OCI-LY7 (cell line): ENCODE measurements around the gene RNF13.
"Not testable (repeated sequence)": the region's sequence is repeated elsewhere in the genome, so short reads cannot be mapped to it uniquely, and the experiment has no call there.

Source experiments
- CTCF ChIP-seq: fragments of 200-600 bp; sonication (generic); conservative IDR thresholded peaks from 2 replicates; pipeline ENCODE4 v1.5.1; 2014; ENCODE audit warnings: mild to moderate bottlenecking, antibody characterized with exemption, low read length, moderate library complexity, mixed read lengths
- EZH2phosphoT487 ChIP-seq: fragments of 200-600 bp; sonication (generic); IDR thresholded peaks from 2 replicates; pipeline ENCODE4 v1.6.1; 2018; ENCODE audit warnings: low read depth, borderline replicate concordance, mild to moderate bottlenecking, mixed run types, antibody characterized with exemption, low read length, moderate library complexity, mixed read lengths

DNA sequence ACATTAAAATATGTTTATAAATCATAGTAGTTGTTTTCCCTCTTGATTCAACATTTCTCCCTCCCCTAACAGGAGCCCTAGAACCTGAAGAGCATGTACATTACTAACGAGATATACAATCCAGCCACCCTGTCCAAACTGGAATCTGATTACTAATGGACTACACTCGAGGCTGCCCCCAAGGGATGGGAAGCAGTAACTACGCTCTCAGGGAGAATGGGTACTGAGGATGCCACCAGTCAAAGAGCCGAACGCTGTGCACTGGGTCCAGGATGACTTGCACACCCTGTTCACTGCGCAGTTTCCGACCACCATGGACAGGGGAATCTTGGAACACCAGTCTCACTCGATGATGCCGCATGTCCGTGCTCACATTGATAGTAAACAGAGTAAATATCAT, 169.0 kb downstream of the RNF13 start:
- 0 out of 2 replicates have a peak, but pooled peaks have one; percentile 14 for TF ChIP-seq CTCF
- TF ChIP-seq EZH2phosphoT487: not testable (repeated sequence)
